ENCODE data around the gene B3GNT3. TPM values are rescaled to one million over a fixed set of nuclear protein-coding genes. Genes with fewer than 3 reads are reported as not detected.

Gene B3GNT3
- total and polyA plus RNA-seq, 12 donors, result 0.03 to 0.39 TPM; not detected in 10

GRCh38 chr19:17764348-17764747 is 30.6 kb upstream of the B3GNT3 start:
- intact Hi-C loops (cut with DNase I), result loop anchor here in 1 of 2 donors (5.0 kb wide), 1 partner anchor 57 kb away; no protein-coding TSS in a partner anchor
- DNase-seq, result no peak
- TF ChIP-seq CTCF (IDR thresholded peaks at IDR 0.05), result no peak
- TF ChIP-seq POLR2A (IDR thresholded peaks at IDR 0.05), result no peak
- Histone ChIP-seq H3K4me1 (replicated peaks in 1 of 2) (peaks cover 0 to 5% of the 10 kb centered on the region in 2 donors), H3K27me3 (no peaks in the 10 kb centered on the region), H3K4me3 (no peak overlapping the region), H3K9me3 (replicated peaks in 1 of 3) (no peaks in the 10 kb centered on the region), H3K36me3 (replicated peaks in 1 of 2) (no peaks in the 10 kb centered on the region), H3K27ac (no peak overlapping the region)
- 83 to 87% (median 85%) methylated on average over 7 of the region's 7 CpGs for WGBS, 4 donors

GRCh38 chr19:17765069-17765618 is 29.8 kb upstream of the B3GNT3 start:
- no peak overlapping the region for H3K27ac ChIP-seq
- no peak overlapping the region for H3K4me3 ChIP-seq
- peaks cover 0 to 5% of the 10 kb centered on the region in 2 donors for H3K4me1 ChIP-seq (replicated peaks in 1 of 2)
- no peaks in the 10 kb centered on the region for H3K27me3 ChIP-seq
- intact Hi-C loops (cut with DNase I), result no loop called here
- WGBS, 4 donors, result 62 to 83% (median 69%) methylated on average over 9 to 12 of the region's 12 CpGs
- no peak for TF ChIP-seq CTCF (IDR thresholded peaks at IDR 0.05)
- TF ChIP-seq POLR2A (IDR thresholded peaks at IDR 0.05), result no peak
- H3K36me3 ChIP-seq (replicated peaks in 1 of 2), result no peaks in the 10 kb centered on the region
- DNase-seq, result peak in 6 of 7 donors; percentile 39 to 66 (median 50)
- H3K9me3 ChIP-seq (replicated peaks in 1 of 3), result no peaks in the 10 kb centered on the region

GRCh38 chr19:17766543-17767131 is 28.3 kb upstream of the B3GNT3 start:
- WGBS, 4 donors, result 8 to 25% (median 16%) methylated on average over 15 to 29 of the region's 29 CpGs
- intact Hi-C loops (cut with DNase I), result loop anchor here in 1 of 2 donors (2.0 kb wide), 1 partner anchor 62 kb away; no protein-coding TSS in a partner anchor
- no peak overlapping the region for H3K4me3 ChIP-seq
- H3K27ac ChIP-seq, result no peak overlapping the region
- no peaks in the 10 kb centered on the region for H3K9me3 ChIP-seq (replicated peaks in 1 of 3)
- H3K36me3 ChIP-seq (replicated peaks in 1 of 2), result peaks cover 0 to 3% of the 10 kb centered on the region in 2 donors
- H3K4me1 ChIP-seq (replicated peaks in 1 of 2), result peaks cover 0 to 5% of the 10 kb centered on the region in 2 donors
- H3K27me3 ChIP-seq, result no peaks in the 10 kb centered on the region
- TF ChIP-seq CTCF (IDR thresholded peaks at IDR 0.05) (peak; percentile 77 to 89 (median 86)), POLR2A (IDR thresholded peaks at IDR 0.05) (no peak)
- peak; percentile 82 to 95 (median 91) for DNase-seq

- 36 to 72% (median 55%) methylated on average over 1 of the region's 1 CpG for WGBS, 4 donors
- TF ChIP-seq POLR2A (IDR thresholded peaks at IDR 0.05) (no peak), CTCF (IDR thresholded peaks at IDR 0.05) (no peak)
- Histone ChIP-seq H3K27me3 (no peaks in the 10 kb centered on the region), H3K4me3 (no peak overlapping the region), H3K27ac (no peak overlapping the region), H3K36me3 (replicated peaks in 1 of 2) (peaks cover 0 to 3% of the 10 kb centered on the region in 2 donors), H3K4me1 (replicated peaks in 1 of 2) (peaks cover 0 to 5% of the 10 kb centered on the region in 2 donors), H3K9me3 (replicated peaks in 1 of 3) (no peaks in the 10 kb centered on the region)
- no peak for DNase-seq
- intact Hi-C loops (cut with DNase I), result loop anchor here in 1 of 2 donors (2.0 kb wide), 1 partner anchor 63 kb away; no protein-coding TSS in a partner anchor
Observed at GRCh38 chr19:17767559-17767958, 27.4 kb upstream of the B3GNT3 start.
